Measurements from ENCODE around the gene CFAP299.

DNA sequence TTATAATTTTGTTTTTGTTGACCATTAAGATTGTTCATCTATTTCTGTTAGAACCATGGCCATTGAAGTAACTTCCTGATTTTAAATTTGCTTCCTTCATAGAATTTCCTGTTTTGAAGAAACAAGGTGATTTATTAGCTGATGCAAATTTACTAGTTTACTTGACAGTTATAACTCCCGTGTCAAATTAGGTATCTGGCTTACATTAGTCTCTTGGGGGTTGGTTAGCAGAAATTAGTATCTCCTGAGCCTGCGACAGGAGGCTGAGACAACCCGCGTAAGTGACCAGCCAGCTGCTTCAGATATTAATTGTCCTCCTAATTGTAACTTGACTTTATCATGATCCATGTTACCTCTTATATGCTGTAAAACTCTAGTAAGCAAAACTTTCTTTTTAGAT lies 154.3 kb downstream of the CFAP299 start:
- TF ChIP-seq, protein P1, sequence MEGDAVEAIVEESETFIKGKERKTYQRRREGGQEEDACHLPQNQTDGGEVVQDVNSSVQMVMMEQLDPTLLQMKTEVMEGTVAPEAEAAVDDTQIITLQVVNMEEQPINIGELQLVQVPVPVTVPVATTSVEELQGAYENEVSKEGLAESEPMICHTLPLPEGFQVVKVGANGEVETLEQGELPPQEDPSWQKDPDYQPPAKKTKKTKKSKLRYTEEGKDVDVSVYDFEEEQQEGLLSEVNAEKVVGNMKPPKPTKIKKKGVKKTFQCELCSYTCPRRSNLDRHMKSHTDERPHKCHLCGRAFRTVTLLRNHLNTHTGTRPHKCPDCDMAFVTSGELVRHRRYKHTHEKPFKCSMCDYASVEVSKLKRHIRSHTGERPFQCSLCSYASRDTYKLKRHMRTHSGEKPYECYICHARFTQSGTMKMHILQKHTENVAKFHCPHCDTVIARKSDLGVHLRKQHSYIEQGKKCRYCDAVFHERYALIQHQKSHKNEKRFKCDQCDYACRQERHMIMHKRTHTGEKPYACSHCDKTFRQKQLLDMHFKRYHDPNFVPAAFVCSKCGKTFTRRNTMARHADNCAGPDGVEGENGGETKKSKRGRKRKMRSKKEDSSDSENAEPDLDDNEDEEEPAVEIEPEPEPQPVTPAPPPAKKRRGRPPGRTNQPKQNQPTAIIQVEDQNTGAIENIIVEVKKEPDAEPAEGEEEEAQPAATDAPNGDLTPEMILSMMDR (IDR thresholded peaks at IDR 0.05; ENCODE audit: insufficient read depth, low read length, poor library complexity, severe bottlenecking), result no peak
- no peak for TF ChIP-seq EZH2phosphoT487 (conservative IDR thresholded peaks at IDR 0.05; ENCODE audit: low read length)
